Measurements from ENCODE around the gene SLC4A5.

DNA sequence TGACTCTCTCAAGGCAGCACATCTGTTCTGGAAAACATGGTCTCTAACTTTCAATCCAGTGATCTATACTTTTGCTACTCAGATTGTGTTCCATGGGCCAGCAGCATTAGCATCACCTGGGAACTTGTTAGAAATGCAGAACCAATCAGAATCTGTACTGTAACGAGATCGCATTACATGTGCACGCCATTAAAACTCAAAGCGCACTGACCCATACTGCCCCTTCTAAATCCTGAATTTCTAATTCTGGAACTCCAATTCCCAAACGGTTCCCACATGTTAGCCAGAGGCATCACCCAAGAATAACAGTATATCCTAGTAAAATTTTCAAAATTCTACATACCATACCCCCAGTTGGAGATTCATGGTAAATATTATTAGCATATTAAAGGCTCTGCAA is 47.4 kb upstream of the SLC4A5 start:
- TF ChIP-seq ELF1 (IDR thresholded peaks at IDR 0.05) (no peak), CTCF (IDR thresholded peaks at IDR 0.05) (no peak), MEF2A (IDR thresholded peaks at IDR 0.05; ENCODE audit: borderline replicate concordance, low read depth) (no peak), TCF12 (IDR thresholded peaks at IDR 0.05) (no peak), PBX3 (IDR thresholded peaks at IDR 0.05) (no peak), IRF3 (IDR thresholded peaks at IDR 0.05; ENCODE audit: low read depth, low read length) (no peak), EP300 (IDR thresholded peaks at IDR 0.05; ENCODE audit: borderline replicate concordance in 1 of 2, low read depth in 1 of 2, low read length in 1 of 2) (no peak)
- TF ChIP-seq, protein P1, sequence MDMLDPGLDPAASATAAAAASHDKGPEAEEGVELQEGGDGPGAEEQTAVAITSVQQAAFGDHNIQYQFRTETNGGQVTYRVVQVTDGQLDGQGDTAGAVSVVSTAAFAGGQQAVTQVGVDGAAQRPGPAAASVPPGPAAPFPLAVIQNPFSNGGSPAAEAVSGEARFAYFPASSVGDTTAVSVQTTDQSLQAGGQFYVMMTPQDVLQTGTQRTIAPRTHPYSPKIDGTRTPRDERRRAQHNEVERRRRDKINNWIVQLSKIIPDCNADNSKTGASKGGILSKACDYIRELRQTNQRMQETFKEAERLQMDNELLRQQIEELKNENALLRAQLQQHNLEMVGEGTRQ (IDR thresholded peaks at IDR 0.05; ENCODE audit: borderline replicate concordance, low read depth, low read length): no peak
